GM08714 (cell line): ENCODE data around the gene HERC2.
A peak's percentile ranks its signal among the peaks of the same experiment; 100 is the strongest.

ENCODE experiments used
- H3K4me3 ChIP-seq: fragments of 200-500 bp; sonication (Bioruptor generic); 2 replicates; pipeline ENCODE4 v1.5.1; 2014; ENCODE audit warnings: mild to moderate bottlenecking, low read length, inconsistent platforms
- ZNF274 ChIP-seq: IDR thresholded peaks from 2 replicates; pipeline ENCODE4 v1.6.1; 2012; ENCODE audit warnings: mild to moderate bottlenecking, low read depth, low read length

The HERC2 gene

GRCh38 chr15:28109626-28110455, 212.1 kb downstream of the HERC2 start:
- no peak for TF ChIP-seq ZNF274
- H3K4me3 ChIP-seq, result no peak overlapping the region

GRCh38 chr15:28107904-28108275, 214.1 kb downstream of the HERC2 start:
- no peak overlapping the region for H3K4me3 ChIP-seq
- no peak for TF ChIP-seq ZNF274

- H3K4me3 ChIP-seq, result peak overlapping the region; percentile 44; the same call in 1 of the 2 replicates
- TF ChIP-seq ZNF274, result no peak
Observed at GRCh38 chr15:28107111-28107903, 214.7 kb downstream of the HERC2 start.

GRCh38 chr15:28106294-28107110, 215.5 kb downstream of the HERC2 start:
- TF ChIP-seq ZNF274, result no peak
- H3K4me3 ChIP-seq, result peak overlapping the region; percentile 44; the same call in 1 of the 2 replicates

- no peak overlapping the region for H3K4me3 ChIP-seq
- TF ChIP-seq ZNF274, result no peak
Observed at GRCh38 chr15:28105793-28106192, 216.2 kb downstream of the HERC2 start.

GRCh38 chr15:28105224-28105791, 216.7 kb downstream of the HERC2 start:
- H3K4me3 ChIP-seq, result no peak overlapping the region
- TF ChIP-seq ZNF274, result no peak

- H3K4me3 ChIP-seq, result no peak overlapping the region
- TF ChIP-seq ZNF274, result no peak
Observed at GRCh38 chr15:28104326-28104725, 217.7 kb downstream of the HERC2 start.

- TF ChIP-seq ZNF274, result no peak
- H3K4me3 ChIP-seq, result no peak overlapping the region
Observed at GRCh38 chr15:28103831-28104230, 218.1 kb downstream of the HERC2 start.

GRCh38 chr15:28101983-28102441, 220.0 kb downstream of the HERC2 start:
- no peak overlapping the region for H3K4me3 ChIP-seq
- TF ChIP-seq ZNF274, result no peak

- H3K4me3 ChIP-seq, result no peak overlapping the region
- no peak for TF ChIP-seq ZNF274
Observed at GRCh38 chr15:28101201-28101600, 220.8 kb downstream of the HERC2 start.

GRCh38 chr15:28100516-28101195, 221.3 kb downstream of the HERC2 start:
- no peak for TF ChIP-seq ZNF274
- no peak overlapping the region for H3K4me3 ChIP-seq

GRCh38 chr15:28099555-28100140, 222.3 kb downstream of the HERC2 start:
- TF ChIP-seq ZNF274, result no peak

More at GRCh38 chr15:28099555-28100140, 222.3 kb downstream of the HERC2 start:
- H3K4me3 ChIP-seq, result no peak overlapping the region
